ENCODE results near the gene TRPM5.

The TRPM5 gene

DNA sequence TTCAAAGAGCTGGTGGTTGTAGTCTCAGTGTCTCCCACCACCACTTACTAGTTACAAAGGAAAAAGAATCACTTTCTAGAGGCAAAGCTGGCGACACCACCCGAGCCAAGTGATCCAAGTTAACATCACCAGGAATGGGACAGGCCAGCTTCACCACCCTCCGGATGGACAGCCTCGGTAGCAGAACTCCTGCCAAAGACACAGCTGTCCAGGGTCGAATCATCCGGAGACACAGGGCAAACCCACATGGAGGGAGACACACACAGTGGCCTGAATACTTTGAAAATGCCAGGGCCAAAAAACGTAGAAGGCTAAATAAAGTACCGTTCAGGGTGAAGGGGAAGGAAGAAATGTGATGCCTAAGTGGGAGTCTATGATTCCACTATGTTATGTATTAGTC is 33.6 kb upstream of the TRPM5 start:
- Histone ChIP-seq H3K27ac (ENCODE audit: low read length) (no peak overlapping the region), H3K4me2 (ENCODE audit: low read depth, low read length) (no peak overlapping the region), H4K20me1 (ENCODE audit: insufficient read depth, low read length) (no peaks in the 10 kb centered on the region), H3K9me2 (replicated peaks; ENCODE audit: insufficient read depth, low read length) (no peaks in the 10 kb centered on the region), H3K79me2 (ENCODE audit: low read length) (peaks cover 30% of the 10 kb centered on the region), H3K9ac (ENCODE audit: low read length) (no peak overlapping the region), H3F3A (ENCODE audit: insufficient read depth, low read length) (peaks cover 3% of the 10 kb centered on the region; the same call in 1 of the 2 replicates), H3K9me3 (replicated peaks; ENCODE audit: insufficient read depth, low read length) (no peaks in the 10 kb centered on the region), H3K36me3 (replicated peaks; ENCODE audit: insufficient read depth, low read length) (no peaks in the 10 kb centered on the region), H2AFZ (ENCODE audit: low read length) (no peak overlapping the region), H3K4me3 (ENCODE audit: low read length) (no peak overlapping the region), H3K27me3 (replicated peaks; ENCODE audit: insufficient read depth, low read length) (no peaks in the 10 kb centered on the region), H3K4me1 (ENCODE audit: low read length) (peaks cover 6% of the 10 kb centered on the region)
- DNase-seq, result no peak
- TF ChIP-seq CTCF (IDR thresholded peaks at IDR 0.05; ENCODE audit: low read length), result no peak
- no peak for TF ChIP-seq EZH2 (optimal IDR thresholded peaks at IDR 0.05; ENCODE audit: low read depth, low read length)
- no peak for TF ChIP-seq EZH2phosphoT487 (IDR thresholded peaks at IDR 0.05; ENCODE audit: low read length)

GRCh38 chr11:2477254-2477653 is 32.9 kb upstream of the TRPM5 start:
- no peak overlapping the region for H3K27ac ChIP-seq (ENCODE audit: low read length)
- no peak for DNase-seq
- no peaks in the 10 kb centered on the region for H3K27me3 ChIP-seq (replicated peaks; ENCODE audit: insufficient read depth, low read length)
- no peaks in the 10 kb centered on the region for H4K20me1 ChIP-seq (ENCODE audit: insufficient read depth, low read length)
- H3K79me2 ChIP-seq (ENCODE audit: low read length), result peaks cover 30% of the 10 kb centered on the region
- H3K9me3 ChIP-seq (replicated peaks; ENCODE audit: insufficient read depth, low read length), result no peaks in the 10 kb centered on the region
- no peaks in the 10 kb centered on the region for H3K36me3 ChIP-seq (replicated peaks; ENCODE audit: insufficient read depth, low read length)
- no peaks in the 10 kb centered on the region for H3K4me1 ChIP-seq (ENCODE audit: low read length)
- H3K9ac ChIP-seq (ENCODE audit: low read length), result no peak overlapping the region
- H3K4me3 ChIP-seq (ENCODE audit: low read length), result no peak overlapping the region
- TF ChIP-seq EZH2 (optimal IDR thresholded peaks at IDR 0.05; ENCODE audit: low read depth, low read length), result no peak
- no peak for TF ChIP-seq EZH2phosphoT487 (IDR thresholded peaks at IDR 0.05; ENCODE audit: low read length)
- no peak for TF ChIP-seq CTCF (IDR thresholded peaks at IDR 0.05; ENCODE audit: low read length)
- H3K9me2 ChIP-seq (replicated peaks; ENCODE audit: insufficient read depth, low read length), result no peaks in the 10 kb centered on the region
- no peak overlapping the region for H3K4me2 ChIP-seq (ENCODE audit: low read depth, low read length)
- no peak overlapping the region for H2AFZ ChIP-seq (ENCODE audit: low read length)
- no peaks in the 10 kb centered on the region for H3F3A ChIP-seq (ENCODE audit: insufficient read depth, low read length)

GRCh38 chr11:2475136-2475918 is 31.0 kb upstream of the TRPM5 start:
- no peak for TF ChIP-seq CTCF (IDR thresholded peaks at IDR 0.05; ENCODE audit: low read length)
- H3K27me3 ChIP-seq (replicated peaks; ENCODE audit: insufficient read depth, low read length), result no peaks in the 10 kb centered on the region
- no peak for DNase-seq
- no peaks in the 10 kb centered on the region for H3K4me1 ChIP-seq (ENCODE audit: low read length)
- H3K36me3 ChIP-seq (replicated peaks; ENCODE audit: insufficient read depth, low read length), result no peaks in the 10 kb centered on the region
- no peak overlapping the region for H3K4me3 ChIP-seq (ENCODE audit: low read length)
- no peaks in the 10 kb centered on the region for H3K9me3 ChIP-seq (replicated peaks; ENCODE audit: insufficient read depth, low read length)
- H3K79me2 ChIP-seq (ENCODE audit: low read length), result peaks cover 46% of the 10 kb centered on the region
- H3K27ac ChIP-seq (ENCODE audit: low read length), result no peak overlapping the region
- H4K20me1 ChIP-seq (ENCODE audit: insufficient read depth, low read length), result no peaks in the 10 kb centered on the region
- no peak overlapping the region for H3K9ac ChIP-seq (ENCODE audit: low read length)
- H3K9me2 ChIP-seq (replicated peaks; ENCODE audit: insufficient read depth, low read length), result no peaks in the 10 kb centered on the region
- H3K4me2 ChIP-seq (ENCODE audit: low read depth, low read length), result no peak overlapping the region
- H3F3A ChIP-seq (ENCODE audit: insufficient read depth, low read length), result no peaks in the 10 kb centered on the region
- H2AFZ ChIP-seq (ENCODE audit: low read length), result no peak overlapping the region

Data from MM.1S (cell line).